Common myeloid progenitor, CD34-positive (primary cell): ENCODE measurements around the gene RFPL1.
"Not testable (repeated sequence)": the region's sequence is repeated elsewhere in the genome, so short reads cannot be mapped to it uniquely, and the experiment has no call there.

Experiments
- CTCF ChIA-PET: fragments of 350-600 bp; sonication (Branson Sonifier 250); formaldehyde crosslinking; loops from one replicate; lab custom pipeline; 2021; ENCODE audit warnings: antibody characterized with exemption; lab: Charles Lee
- POLR2A ChIA-PET: fragments of 350-600 bp; sonication (Branson Sonifier 250); formaldehyde crosslinking; loops from one replicate; lab custom pipeline; 2021; ENCODE audit warnings: antibody characterized with exemption; lab: Charles Lee
- DNase-seq, 3 donors: peaks; one replicate each; pipeline versions ENCODE4 v3.0.0 to v3.0.0-alpha.2; 2013
- H3K27ac ChIP-seq, 2 experiments: 1 replicate in 1 of 2; 2 replicates in 1 of 2; pipeline ENCODE4 v1.7.0; 2013; ENCODE audit warnings: inconsistent platforms in 2 of 2, low read length in 2 of 2, mild to moderate bottlenecking in 2 of 2, low read depth in 1 of 2, moderate library complexity in 1 of 2; ENCODE audit not compliant: severe bottlenecking in 2 of 2, insufficient read depth in 1 of 2, poor library complexity in 1 of 2
- H3K27me3 ChIP-seq, 5 experiments: replicated peaks in 2 of 5; 1 replicate in 3 of 5; 2 replicates in 2 of 5; pipeline versions ENCODE4 v1.6.1 to v1.7.0; 2013; ENCODE audit warnings: low read length in 4 of 5, mild to moderate bottlenecking in 2 of 5, moderate library complexity in 2 of 5, inconsistent platforms in 1 of 5; ENCODE audit not compliant: insufficient read depth in 5 of 5, control insufficient read depth in 4 of 5
- H3K36me3 ChIP-seq, 4 experiments: 1 replicate in 2 of 4; 2 replicates in 2 of 4; pipeline versions ENCODE4 v1.6.1 to v1.7.0; 2013; ENCODE audit warnings: low read length in 3 of 4, control low read depth in 1 of 4, mild to moderate bottlenecking in 1 of 4; ENCODE audit not compliant: control insufficient read depth in 4 of 4, insufficient read depth in 4 of 4
- H3K4me1 ChIP-seq, 4 experiments: 1 replicate in 3 of 4; 2 replicates in 1 of 4; pipeline versions ENCODE4 v1.6.1 to v1.7.1; 2013; ENCODE audit warnings: low read length in 3 of 4, mild to moderate bottlenecking in 3 of 4, control low read depth in 1 of 4, inconsistent platforms in 1 of 4, moderate library complexity in 1 of 4; ENCODE audit not compliant: control insufficient read depth in 4 of 4, insufficient read depth in 4 of 4; ENCODE audit errors: control extremely low read depth in 1 of 4
- H3K4me3 ChIP-seq, 7 experiments: 1 replicate in 4 of 7; 2 replicates in 3 of 7; pipeline versions ENCODE4 v1.5.1 to v1.7.0; 2013; ENCODE audit warnings: mild to moderate bottlenecking in 7 of 7, low read length in 6 of 7, moderate library complexity in 6 of 7, inconsistent platforms in 2 of 7, low read depth in 2 of 7, control low read depth in 1 of 7; ENCODE audit not compliant: insufficient read depth in 4 of 7, control insufficient read depth in 1 of 7; ENCODE audit errors: extremely low read depth in 1 of 7
- H3K9me3 ChIP-seq, 5 experiments: 1 replicate in 4 of 5; 2 replicates in 1 of 5; pipeline versions ENCODE4 v1.6.1 to v1.7.1; 2013; ENCODE audit warnings: low read length in 4 of 5, mild to moderate bottlenecking in 2 of 5, inconsistent platforms in 1 of 5, low read depth in 1 of 5, moderate library complexity in 1 of 5; ENCODE audit not compliant: control insufficient read depth in 4 of 5, insufficient read depth in 2 of 5; ENCODE audit errors: control extremely low read depth in 1 of 5
- WGBS: methylation state at CpG from one replicate; pipeline ENCODE4 v1.1.5; 2013; ENCODE audit not compliant: insufficient coverage; 5-methylcytosine and 5-hydroxymethylcytosine counted together

RFPL1 gene

GRCh38 chr22:29397791-29398190, 40.6 kb upstream of the RFPL1 start:
- no peaks in the 10 kb centered on the region for H3K36me3 ChIP-seq
- H3K27ac ChIP-seq: no peak overlapping the region
- no peaks in the 10 kb centered on the region for H3K27me3 ChIP-seq
- ChIA-PET POLR2A (no interaction called here), CTCF (interaction anchor here (1.9 kb wide), 1 partner anchor 127 kb away, joined by 10 read pairs; no protein-coding TSS in a partner anchor)
- no peak for DNase-seq
- 98% methylated on average over 6 of the region's 6 CpGs for WGBS
- H3K4me3 ChIP-seq: no peak overlapping the region
- no peaks in the 10 kb centered on the region for H3K9me3 ChIP-seq
- H3K4me1 ChIP-seq: peaks cover 3 to 14% (median 9%) of the 10 kb centered on the region in 4 experiments

GRCh38 chr22:29400576-29400975, 37.8 kb upstream of the RFPL1 start:
- ChIA-PET CTCF (no interaction called here), POLR2A (no interaction called here)
- H3K4me3 ChIP-seq: no peak overlapping the region
- no peaks in the 10 kb centered on the region for H3K4me1 ChIP-seq
- no peaks in the 10 kb centered on the region for H3K9me3 ChIP-seq
- DNase-seq: no peak
- H3K27ac ChIP-seq: no peak overlapping the region
- WGBS: 100% methylated on average over 1 of the region's 2 CpGs
- no peaks in the 10 kb centered on the region for H3K27me3 ChIP-seq
- H3K36me3 ChIP-seq: no peaks in the 10 kb centered on the region

GRCh38 chr22:29401538-29401937, 36.8 kb upstream of the RFPL1 start:
- DNase-seq, H3K27ac ChIP-seq, H3K4me3 ChIP-seq, H3K27me3 ChIP-seq, H3K4me1 ChIP-seq, CTCF ChIA-PET, POLR2A ChIA-PET, H3K36me3 ChIP-seq, H3K9me3 ChIP-seq: not testable (repeated sequence)
- 85% methylated on average over 4 of the region's 6 CpGs for WGBS

GRCh38 chr22:29408940-29409339, 29.4 kb upstream of the RFPL1 start:
- Histone ChIP-seq H3K27ac (no peak overlapping the region), H3K9me3 (no peaks in the 10 kb centered on the region), H3K4me3 (no peak overlapping the region), H3K36me3 (no peaks in the 10 kb centered on the region), H3K27me3 (no peaks in the 10 kb centered on the region), H3K4me1 (peaks cover 0 to 13% (median 2%) of the 10 kb centered on the region in 4 experiments)
- ChIA-PET POLR2A (no interaction called here), CTCF (no interaction called here)
- peak in 2 of 3 donors; percentile 28 to 52 for DNase-seq
- 27% methylated on average over 5 of the region's 6 CpGs for WGBS

- CTCF ChIA-PET, POLR2A ChIA-PET, H3K4me3 ChIP-seq, H3K9me3 ChIP-seq, H3K27me3 ChIP-seq, H3K27ac ChIP-seq, H3K36me3 ChIP-seq: not testable (repeated sequence)
- peaks cover 0 to 29% (median 4%) of the 10 kb centered on the region in 4 experiments for H3K4me1 ChIP-seq
- 0% methylated on average over 2 of the region's 4 CpGs for WGBS
- DNase-seq: peak in 1 of 3 donors; percentile 33
These were observed 26.7 kb upstream of the RFPL1 start for GRCh38 chr22:29411569-29412211.

GRCh38 chr22:29412772-29413171, 25.6 kb upstream of the RFPL1 start:
- H3K9me3 ChIP-seq, H3K36me3 ChIP-seq, H3K27ac ChIP-seq, CTCF ChIA-PET, H3K27me3 ChIP-seq, H3K4me3 ChIP-seq, POLR2A ChIA-PET: not testable (repeated sequence)
- WGBS: 80% methylated on average over 1 of the region's 4 CpGs
- peak in 1 of 3 donors; percentile 18 for DNase-seq
- peaks cover 0 to 29% (median 4%) of the 10 kb centered on the region in 4 experiments for H3K4me1 ChIP-seq

GRCh38 chr22:29414951-29415591, 23.3 kb upstream of the RFPL1 start:
- DNase-seq: peak; percentile 64 to 88 (median 81)
- CTCF ChIA-PET: interaction anchor here (1.3 to 1.7 kb wide), 2 partner anchors 20 to 22 kb away, joined by 3 to 4 read pairs; no protein-coding TSS in a partner anchor
- H3K27ac ChIP-seq: not testable (repeated sequence)

More at GRCh38 chr22:29414951-29415591, 23.3 kb upstream of the RFPL1 start:
- Histone ChIP-seq H3K4me3 (peak overlapping the region in 6 of 7 experiments; percentile 2 to 80 (median 60)), H3K4me1 (peaks cover 0 to 25% (median 6%) of the 10 kb centered on the region in 4 experiments)
- POLR2A ChIA-PET, H3K36me3 ChIP-seq, H3K27me3 ChIP-seq, H3K9me3 ChIP-seq: not testable (repeated sequence)
- 50% methylated on average over 18 of the region's 23 CpGs for WGBS
